A673 (cell line): ENCODE data around the gene ZNF805.

Source experiments
- EZH2 ChIP-seq: fragments of 200-600 bp; sonication (generic); IDR thresholded peaks from 2 replicates; pipeline ENCODE4 v1.6.1; 2017; ENCODE audit warnings: borderline replicate concordance, low read depth, mild to moderate bottlenecking, mixed read lengths, antibody characterized with exemption, low read length; ENCODE audit not compliant: poor library complexity, severe bottlenecking
- TF ChIP-seq, protein P1 (sequence below): fragments of 300-800, 200-600 bp; sonication (generic); conservative IDR thresholded peaks from 2 replicates; pipeline ENCODE4 v1.5.1; 2017; ENCODE audit warnings: low read depth, mild to moderate bottlenecking, antibody characterized with exemption, low read length, moderate library complexity, mixed read lengths

DNA sequence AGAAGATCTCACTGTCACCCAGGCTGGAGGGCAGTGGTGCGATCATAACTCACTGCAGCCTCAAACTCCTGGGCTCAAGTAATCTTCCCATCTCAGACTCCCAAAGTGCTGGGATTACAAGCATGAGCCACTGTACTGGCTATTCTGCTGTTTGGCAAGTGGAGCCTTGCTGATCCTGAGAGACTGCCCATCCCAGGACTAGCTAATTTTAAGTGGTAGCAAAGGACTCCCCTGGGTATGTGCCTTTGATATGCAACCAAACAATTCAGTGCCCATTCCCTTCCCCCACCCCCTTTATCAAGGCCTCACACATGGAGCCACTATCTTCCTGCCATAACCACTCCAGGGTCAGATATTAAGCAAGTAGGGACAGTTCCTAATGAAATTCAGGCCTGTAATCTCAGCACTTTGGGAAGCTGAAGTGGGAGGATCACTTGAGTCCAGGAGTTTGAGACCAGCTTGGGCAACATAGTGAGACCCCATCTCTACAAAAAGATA, 22.9 kb downstream of the ZNF805 start:
- TF ChIP-seq, protein P1, sequence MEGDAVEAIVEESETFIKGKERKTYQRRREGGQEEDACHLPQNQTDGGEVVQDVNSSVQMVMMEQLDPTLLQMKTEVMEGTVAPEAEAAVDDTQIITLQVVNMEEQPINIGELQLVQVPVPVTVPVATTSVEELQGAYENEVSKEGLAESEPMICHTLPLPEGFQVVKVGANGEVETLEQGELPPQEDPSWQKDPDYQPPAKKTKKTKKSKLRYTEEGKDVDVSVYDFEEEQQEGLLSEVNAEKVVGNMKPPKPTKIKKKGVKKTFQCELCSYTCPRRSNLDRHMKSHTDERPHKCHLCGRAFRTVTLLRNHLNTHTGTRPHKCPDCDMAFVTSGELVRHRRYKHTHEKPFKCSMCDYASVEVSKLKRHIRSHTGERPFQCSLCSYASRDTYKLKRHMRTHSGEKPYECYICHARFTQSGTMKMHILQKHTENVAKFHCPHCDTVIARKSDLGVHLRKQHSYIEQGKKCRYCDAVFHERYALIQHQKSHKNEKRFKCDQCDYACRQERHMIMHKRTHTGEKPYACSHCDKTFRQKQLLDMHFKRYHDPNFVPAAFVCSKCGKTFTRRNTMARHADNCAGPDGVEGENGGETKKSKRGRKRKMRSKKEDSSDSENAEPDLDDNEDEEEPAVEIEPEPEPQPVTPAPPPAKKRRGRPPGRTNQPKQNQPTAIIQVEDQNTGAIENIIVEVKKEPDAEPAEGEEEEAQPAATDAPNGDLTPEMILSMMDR = no peak
- TF ChIP-seq EZH2 = no peak
